G401 (cell line): ENCODE data around the gene ERC2. TPM values are rescaled to one million over a fixed set of nuclear protein-coding genes. Genes with fewer than 3 reads are reported as not detected.

Experiments used
- DNase-seq: peaks from one replicate; pipeline ENCODE4 v3.0.0-alpha.2; 2015; ENCODE audit warnings: low spot score
- in situ Hi-C: cut with HindIII; loops from 2 replicates; pipeline ENCODE4 v1.10.0; 2016; ENCODE audit warnings: low sequenced_read_pairs, mixed read lengths
- total RNA-seq: library from RNA; depleted of rRNA; stranded (reverse); fragments of >200 nt; shearing (Covaris generic); gene quantifications from 2 replicates; pipeline ENCODE4 v1.2.3, GENCODE V29; 2014; rRNA removed

Gene ERC2
- total RNA-seq, 1 experiment from 2014 or later = 3.8 TPM

- in situ Hi-C loops = no loop called here
- no peak for DNase-seq
These were observed 1006.4 kb downstream of the ERC2 start for GRCh38 chr3:55461896-55462295.

DNA sequence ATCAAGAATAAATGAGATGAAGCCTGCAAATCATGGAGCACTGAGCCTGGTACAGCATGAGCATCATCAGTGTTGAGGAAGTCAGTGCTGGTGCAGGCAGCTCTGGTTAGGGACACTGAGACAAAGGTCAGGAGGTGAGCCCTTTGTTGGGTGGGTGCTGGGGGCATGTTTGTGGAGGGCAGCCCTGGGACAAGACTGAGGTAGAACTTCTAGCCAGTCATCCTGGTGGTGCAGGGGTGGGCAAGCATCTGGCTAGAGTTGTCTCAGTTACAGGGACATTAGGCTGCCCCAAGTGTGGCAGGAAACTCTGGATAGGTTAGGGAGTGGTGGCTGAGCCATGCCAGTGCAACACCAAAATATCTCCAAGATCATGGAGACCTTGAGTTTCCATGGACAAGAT, 1008.4 kb downstream of the ERC2 start:
- in situ Hi-C loops = no loop called here
- no peak for DNase-seq

Other genes with a start within 250 kb of the ERC2 start
- gene CCDC66, start 88.7 kb upstream of the ERC2 start, total RNA-seq = 6.8 and 7.2 TPM in 2 replicates
- gene TASOR, start 214.8 kb upstream of the ERC2 start, total RNA-seq = 37.0 and 83.3 TPM in 2 replicates